Mammary epithelial cell (primary cell): ENCODE data around the gene FRYL.

ENCODE experiments used
- CTCF ChIP-seq, 2 donors: IDR thresholded peaks in 1 of 2; conservative IDR thresholded peaks in 1 of 2; 2 replicates each; pipeline ENCODE4 v1.5.1; 2011 to 2012; ENCODE audit warnings: inconsistent platforms in 2 of 2, low read length in 2 of 2, mild to moderate bottlenecking in 2 of 2, control low read depth in 1 of 2, low read depth in 1 of 2; ENCODE audit not compliant: insufficient read depth in 1 of 2; ENCODE audit errors: extremely low read depth in 1 of 2
- EZH2 ChIP-seq: IDR thresholded peaks from 2 replicates; pipeline ENCODE4 v1.6.1; 2012; ENCODE audit warnings: low read length, inconsistent platforms, borderline replicate concordance

GRCh38 chr4:48670587-48670986, 109.5 kb downstream of the FRYL start:
- TF ChIP-seq EZH2 (no peak), CTCF (conservative IDR thresholded peaks at IDR 0.05 in 1 of 2, IDR thresholded peaks at IDR 0.05 in 1 of 2; ENCODE audit: extremely low read depth in 1 of 2, insufficient read depth in 1 of 2, low read depth in 1 of 2, low read length in 2 of 2) (no peak)
